ENCODE results near the gene MRPL33. TPM values are rescaled to one million over a fixed set of nuclear protein-coding genes. Genes with fewer than 3 reads are reported as not detected.
"Not testable (repeated sequence)": the region's sequence is repeated elsewhere in the genome, so short reads cannot be mapped to it uniquely, and the experiment has no call there.

Gene MRPL33
- total RNA-seq, 8 experiments from 2014 or later: 152 to 352 (median 169) TPM

GRCh38 chr2:27763907-27764267 lies 7.6 kb upstream of the MRPL33 start:
- in situ Hi-C loops (cut with MboI; ENCODE audit: low pct_unique_long_range_greater_than_20kb in 2 of 9, low sequenced_read_pairs in 9 of 9, unreplicated experiment in 9 of 9): loop anchor here in 1 of 9 experiments (25.0 kb wide), 1 partner anchor 673 kb away; no protein-coding TSS in a partner anchor
- Histone ChIP-seq H3K27ac (no peak overlapping the region), H3K4me1 (replicated peaks in 1 of 2) (no peaks in the 10 kb centered on the region), H3K4me3 (no peak overlapping the region)
- ATAC-seq (replicated peaks in 6 of 8): no peak
- 87 to 100% (median 96%) methylated on average over 1 to 6 of the region's 7 CpGs; no CpG with 5 or more reads in 4 of the 10 experiments for WGBS, 10 experiments

DNA sequence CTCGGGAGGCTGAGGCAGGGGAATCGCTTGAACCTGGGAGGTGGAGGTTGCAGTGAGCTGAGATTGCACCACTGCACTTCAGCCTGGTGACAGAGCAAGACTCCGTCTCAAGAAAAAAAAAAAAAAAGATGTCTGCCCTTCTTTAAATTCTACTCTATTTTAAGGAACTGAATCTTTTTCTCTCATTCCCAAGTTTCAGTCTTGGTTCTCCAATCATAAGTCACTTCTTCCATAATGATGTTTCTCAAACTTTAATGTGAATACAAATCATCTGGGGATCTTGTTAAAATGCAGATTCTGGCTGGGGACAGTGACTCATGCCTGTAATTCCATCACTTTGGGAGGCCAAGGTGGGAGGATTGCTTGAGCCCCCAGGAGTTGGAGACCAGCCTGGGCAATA lies 7.0 kb upstream of the MRPL33 start:
- in situ Hi-C loops (cut with MboI; ENCODE audit: low pct_unique_long_range_greater_than_20kb in 2 of 9, low sequenced_read_pairs in 9 of 9, unreplicated experiment in 9 of 9): loop anchor here in 1 of 9 experiments (25.0 kb wide), 1 partner anchor 673 kb away; no protein-coding TSS in a partner anchor
- ATAC-seq (replicated peaks in 6 of 8); H3K27ac ChIP-seq; H3K4me1 ChIP-seq (replicated peaks in 1 of 2); H3K4me3 ChIP-seq: not testable (repeated sequence)
- 80 to 92% (median 92%) methylated on average over 1 to 2 of the region's 3 CpGs; no CpG with 5 or more reads in 7 of the 10 experiments for WGBS, 10 experiments

DNA sequence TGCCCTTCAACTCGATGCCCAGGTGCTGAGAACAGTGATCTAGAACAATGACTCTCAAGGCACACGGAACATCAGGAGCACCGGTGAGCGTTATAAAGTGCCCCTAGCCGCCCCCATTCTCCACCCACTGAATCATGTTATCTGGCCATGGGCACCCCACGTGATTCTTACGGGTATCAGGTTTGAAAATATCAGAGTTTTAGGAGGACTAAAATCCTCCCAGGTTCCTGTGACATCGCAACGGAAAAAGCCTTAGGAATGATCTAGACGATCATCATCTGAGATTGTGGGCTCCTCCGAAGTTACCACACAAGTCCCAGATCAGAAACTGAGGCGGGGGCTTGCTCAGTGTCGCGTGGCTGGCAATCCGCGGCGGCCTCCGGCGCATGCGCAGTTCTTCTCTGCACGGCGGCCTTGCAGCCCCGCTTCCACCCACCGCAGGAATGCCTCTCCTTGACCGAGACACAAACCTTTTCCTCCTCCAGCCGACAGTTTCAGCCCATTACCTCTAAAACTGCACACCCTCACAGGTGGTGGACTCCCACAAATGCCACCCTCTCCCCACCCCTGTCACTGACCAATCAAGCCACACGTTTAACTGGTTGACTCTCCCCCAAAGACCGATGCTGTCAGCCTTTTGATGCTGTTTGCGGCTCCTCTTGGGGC lies 5.8 kb upstream of the MRPL33 start:
- Histone ChIP-seq H3K4me3 (no peak overlapping the region), H3K4me1 (replicated peaks in 1 of 2) (peaks cover 0 to under 1% of the 10 kb centered on the region in 2 donors), H3K27ac (no peak overlapping the region)
- in situ Hi-C loops (cut with MboI; ENCODE audit: low pct_unique_long_range_greater_than_20kb in 2 of 9, low sequenced_read_pairs in 9 of 9, unreplicated experiment in 9 of 9): loop anchor here in 1 of 9 experiments (25.0 kb wide), 1 partner anchor 672 kb away; no protein-coding TSS in a partner anchor
- 24 to 100% (median 85%) methylated on average over 2 to 15 of the region's 29 CpGs; no CpG with 5 or more reads in 2 of the 10 experiments for WGBS, 10 experiments
- peak in 1 of 8 experiments; percentile 68 for ATAC-seq (replicated peaks in 6 of 8)

- Histone ChIP-seq H3K4me1 (replicated peaks in 1 of 2) (peaks cover 4 to 5% of the 10 kb centered on the region in 2 donors), H3K4me3 (no peak overlapping the region), H3K27ac (no peak overlapping the region)
- in situ Hi-C loops (cut with MboI; ENCODE audit: low pct_unique_long_range_greater_than_20kb in 2 of 9, low sequenced_read_pairs in 9 of 9, unreplicated experiment in 9 of 9): loop anchor here in 1 of 9 experiments (25.0 kb wide), 1 partner anchor 671 kb away; no protein-coding TSS in a partner anchor
- 53 to 100% (median 90%) methylated on average over 1 to 2 of the region's 2 CpGs for WGBS, 10 experiments
- ATAC-seq (replicated peaks in 6 of 8): no peak
Measured at GRCh38 chr2:27766287-27766661, 5.2 kb upstream of the MRPL33 start.

- H3K4me1 ChIP-seq (replicated peaks in 1 of 2): peaks cover 13 to 15% of the 10 kb centered on the region in 2 donors
- peak overlapping the region; percentile 63 to 87 (median 68) for H3K4me3 ChIP-seq
- ATAC-seq (replicated peaks in 6 of 8): no peak
- 0 to 30% (median 14%) methylated on average over 1 to 10 of the region's 13 CpGs; no CpG with 5 or more reads in 3 of the 10 experiments for WGBS, 10 experiments
- peak overlapping the region; percentile 86 to 97 for H3K27ac ChIP-seq
- in situ Hi-C loops (cut with MboI; ENCODE audit: low pct_unique_long_range_greater_than_20kb in 2 of 9, low sequenced_read_pairs in 9 of 9, unreplicated experiment in 9 of 9): loop anchor here in 1 of 9 experiments (25.0 kb wide), 1 partner anchor 666 kb away; no protein-coding TSS in a partner anchor
Measured at GRCh38 chr2:27771202-27771547, 344 bp upstream of the MRPL33 start.

DNA sequence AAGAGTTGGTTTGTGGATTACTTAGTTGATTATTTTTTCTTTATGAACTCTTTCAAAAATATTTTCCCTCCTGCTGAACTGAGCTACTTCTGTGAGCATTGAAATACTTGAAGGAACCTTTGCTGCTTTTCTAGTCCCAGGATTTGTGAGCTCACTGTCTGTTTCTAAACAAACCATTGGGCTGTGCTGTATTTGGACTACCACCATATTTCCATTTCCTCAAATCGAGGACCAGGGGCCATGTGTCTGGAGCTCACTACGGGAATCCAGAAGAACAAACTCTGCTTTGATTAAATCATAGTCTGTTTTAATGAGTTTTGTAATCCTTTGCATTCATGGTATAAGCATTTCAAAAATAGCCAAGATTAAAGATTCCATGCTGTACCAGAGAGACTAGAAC lies 1.3 kb downstream of the MRPL33 start:
- peak overlapping the region; percentile 63 to 87 (median 68) for H3K4me3 ChIP-seq
- H3K4me1 ChIP-seq (replicated peaks in 1 of 2): peaks cover 13 to 15% of the 10 kb centered on the region in 2 donors
- in situ Hi-C loops (cut with MboI; ENCODE audit: low pct_unique_long_range_greater_than_20kb in 2 of 9, low sequenced_read_pairs in 9 of 9, unreplicated experiment in 9 of 9): loop anchor here in 1 of 9 experiments (25.0 kb wide), 1 partner anchor 664 kb away; no protein-coding TSS in a partner anchor
- WGBS, 10 experiments: 8 to 100% (median 56%) methylated on average over 1 to 2 of the region's 2 CpGs; no CpG with 5 or more reads in 3 of the 10 experiments
- no peak for ATAC-seq (replicated peaks in 6 of 8)
- H3K27ac ChIP-seq: no peak overlapping the region

- H3K4me3 ChIP-seq: no peak overlapping the region
- H3K27ac ChIP-seq: no peak overlapping the region
- WGBS, 10 experiments: 83 to 100% (median 95%) methylated on average over 1 to 5 of the region's 5 CpGs
- peaks cover 14 to 19% of the 10 kb centered on the region in 2 donors for H3K4me1 ChIP-seq (replicated peaks in 1 of 2)
- ATAC-seq (replicated peaks in 6 of 8): no peak
- in situ Hi-C loops (cut with MboI; ENCODE audit: low pct_unique_long_range_greater_than_20kb in 2 of 9, low sequenced_read_pairs in 9 of 9, unreplicated experiment in 9 of 9): loop anchor here in 1 of 9 experiments (25.0 kb wide), 1 partner anchor 663 kb away; no protein-coding TSS in a partner anchor
Measured at GRCh38 chr2:27773959-27774358, 2.4 kb downstream of the MRPL33 start.

DNA sequence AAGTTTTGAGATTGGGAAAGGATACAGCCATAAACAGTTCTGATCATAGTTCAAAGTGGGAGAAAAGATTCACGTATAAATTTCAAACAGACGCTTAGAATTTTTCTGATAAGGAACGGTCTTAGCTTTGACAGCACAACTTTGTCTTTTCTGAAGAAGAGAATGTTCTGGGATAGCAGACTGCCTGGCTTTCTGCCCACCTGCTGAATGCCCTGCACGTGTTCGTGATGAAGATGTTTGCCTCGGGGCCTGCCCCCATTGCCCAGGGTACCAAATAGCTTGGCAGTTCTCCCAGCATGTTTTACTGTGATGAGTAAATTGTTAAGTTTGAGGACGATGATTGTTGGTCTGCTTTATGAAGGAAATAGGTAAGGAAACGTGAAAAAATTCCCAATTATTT lies 4.6 kb downstream of the MRPL33 start:
- H3K27ac ChIP-seq: no peak overlapping the region
- no peak overlapping the region for H3K4me3 ChIP-seq

DNA sequence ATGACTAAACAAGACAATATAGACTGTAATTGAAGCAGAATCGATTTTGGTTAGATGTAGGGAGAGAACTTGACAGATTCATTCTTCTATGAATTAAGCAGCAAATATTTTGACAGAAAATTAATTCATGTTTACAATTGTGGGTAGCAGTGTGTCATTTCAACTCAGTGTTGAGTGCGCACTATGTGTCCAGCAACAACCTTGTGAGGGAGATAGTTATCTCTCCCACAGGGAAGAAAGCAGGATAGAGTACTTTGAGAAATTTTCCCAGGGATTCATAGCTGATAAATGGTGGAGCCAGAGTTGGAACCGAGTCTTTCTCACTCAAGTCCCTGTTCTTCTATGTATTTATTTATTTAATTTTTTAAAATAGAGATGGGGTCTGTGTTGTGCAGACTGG lies 5.2 kb downstream of the MRPL33 start:
- Histone ChIP-seq H3K4me1 (replicated peaks in 1 of 2) (peaks cover 23 to 27% of the 10 kb centered on the region in 2 donors), H3K4me3 (no peak overlapping the region), H3K27ac (no peak overlapping the region)
- WGBS, 10 experiments: 75 to 100% (median 100%) methylated on average over 2 to 3 of the region's 3 CpGs; no CpG with 5 or more reads in 2 of the 10 experiments
- in situ Hi-C loops (cut with MboI; ENCODE audit: low pct_unique_long_range_greater_than_20kb in 2 of 9, low sequenced_read_pairs in 9 of 9, unreplicated experiment in 9 of 9): no loop called here
- ATAC-seq (replicated peaks in 6 of 8): no peak

More for the DNA sequence above, 4.6 kb downstream of the MRPL33 start:
- no peak for ATAC-seq (replicated peaks in 6 of 8)
- H3K4me1 ChIP-seq (replicated peaks in 1 of 2): peaks cover 24 to 27% of the 10 kb centered on the region in 2 donors
- in situ Hi-C loops (cut with MboI; ENCODE audit: low pct_unique_long_range_greater_than_20kb in 2 of 9, low sequenced_read_pairs in 9 of 9, unreplicated experiment in 9 of 9): no loop called here
- 4 to 97% (median 91%) methylated on average over 2 to 8 of the region's 8 CpGs for WGBS, 10 experiments

DNA sequence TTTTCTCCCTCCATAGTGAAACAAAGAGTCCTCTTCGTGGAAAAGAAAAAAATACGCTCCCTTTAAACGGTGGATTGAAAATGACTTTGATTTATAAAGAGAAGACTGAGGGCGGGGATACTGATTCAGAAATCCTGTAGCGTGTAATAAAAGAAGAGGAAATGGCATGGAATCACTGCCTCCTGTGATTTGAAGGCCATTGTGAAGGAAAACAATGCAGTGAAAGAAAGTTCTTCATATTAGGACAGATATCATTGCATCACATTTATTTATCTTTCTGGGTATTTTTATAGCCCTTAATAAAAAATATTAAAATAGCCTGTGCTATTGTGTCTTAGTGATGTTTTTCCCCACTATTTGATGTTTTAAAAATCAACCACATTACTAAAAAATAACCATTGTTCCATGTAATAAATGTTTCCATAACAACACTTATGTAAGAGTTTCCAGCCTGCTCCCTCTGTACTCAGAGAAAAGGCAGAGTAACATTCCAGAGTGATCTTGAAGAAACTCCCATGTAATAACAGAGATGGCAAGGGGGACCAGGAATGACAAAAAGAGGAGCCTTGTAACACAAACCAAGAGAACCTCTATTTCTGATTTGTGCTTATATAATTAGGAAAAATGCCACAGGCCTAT lies 8.0 kb downstream of the MRPL33 start:
- Histone ChIP-seq H3K4me1 (replicated peaks in 1 of 2) (peaks cover 15 to 16% of the 10 kb centered on the region in 2 donors), H3K4me3 (no peak overlapping the region), H3K27ac (peak overlapping the region; percentile 14 to 37)
- peak in 4 of 8 experiments; percentile 43 to 58 (median 48) for ATAC-seq (replicated peaks in 6 of 8)
- whole genome bisulfite sequencing, 10 experiments: 40 to 96% (median 65%) methylated on average over 2 to 5 of the region's 5 CpGs
- in situ Hi-C loops (cut with MboI; ENCODE audit: low pct_unique_long_range_greater_than_20kb in 2 of 9, low sequenced_read_pairs in 9 of 9, unreplicated experiment in 9 of 9): no loop called here

- Histone ChIP-seq H3K4me1 (replicated peaks in 1 of 2) (peaks cover 15 to 16% of the 10 kb centered on the region in 2 donors), H3K4me3 (no peak overlapping the region), H3K27ac (no peak overlapping the region)
- in situ Hi-C loops (cut with MboI; ENCODE audit: low pct_unique_long_range_greater_than_20kb in 2 of 9, low sequenced_read_pairs in 9 of 9, unreplicated experiment in 9 of 9): no loop called here
- ATAC-seq (replicated peaks in 6 of 8): no peak
- 79 to 100% (median 98%) methylated on average over 1 to 2 of the region's 2 CpGs for WGBS, 10 experiments
Measured at GRCh38 chr2:27781496-27781895, 10.0 kb downstream of the MRPL33 start.

GRCh38 chr2:27782701-27783100 lies 11.2 kb downstream of the MRPL33 start:
- H3K4me1 ChIP-seq (replicated peaks in 1 of 2): peaks cover 15 to 16% of the 10 kb centered on the region in 2 donors
- WGBS, 10 experiments: 100% methylated on average over 1 of the region's 1 CpG; no CpG with 5 or more reads in 4 of the 10 experiments
- in situ Hi-C loops (cut with MboI; ENCODE audit: low pct_unique_long_range_greater_than_20kb in 2 of 9, low sequenced_read_pairs in 9 of 9, unreplicated experiment in 9 of 9): no loop called here
- peak in 3 of 8 experiments; percentile 31 to 74 (median 62) for ATAC-seq (replicated peaks in 6 of 8)
- H3K27ac ChIP-seq: no peak overlapping the region
- H3K4me3 ChIP-seq: no peak overlapping the region

DNA sequence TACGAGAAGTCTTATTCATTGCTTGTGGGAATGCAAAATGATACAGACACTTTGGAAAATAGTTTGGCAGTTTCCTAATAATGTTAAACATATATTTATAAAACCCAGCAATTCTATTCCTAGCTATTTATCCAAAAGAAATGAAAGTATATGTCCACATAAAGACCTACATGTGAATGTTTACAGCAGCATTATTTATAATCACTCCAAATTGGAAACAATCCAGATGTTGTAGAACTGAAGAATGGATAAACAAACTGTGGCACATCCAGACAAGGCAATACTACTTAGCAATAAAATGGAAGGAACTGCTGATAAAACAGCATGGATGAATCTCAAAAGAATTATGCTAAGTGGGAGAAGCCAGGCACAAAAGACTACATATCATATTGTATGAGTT lies 19.3 kb downstream of the MRPL33 start:
- 86 to 100% (median 100%) methylated on average over 1 of the region's 1 CpG for WGBS, 10 experiments
- ATAC-seq (replicated peaks in 6 of 8): no peak
- Histone ChIP-seq H3K4me3 (no peak overlapping the region), H3K27ac (no peak overlapping the region), H3K4me1 (replicated peaks in 1 of 2) (peaks cover 9% of the 10 kb centered on the region in 2 donors)
- in situ Hi-C loops (cut with MboI; ENCODE audit: low pct_unique_long_range_greater_than_20kb in 2 of 9, low sequenced_read_pairs in 9 of 9, unreplicated experiment in 9 of 9): no loop called here
